SK-N-MC (cell line): ENCODE measurements around the gene PDCD11.

Experiments used
- EZH2 ChIP-seq: fragments of 200-600 bp; sonication (generic); IDR thresholded peaks from one replicate; pipeline ENCODE4 v1.6.1; 2017; ENCODE audit warnings: antibody characterized with exemption
- POLR2AphosphoS5 ChIP-seq: IDR thresholded peaks from 2 replicates; pipeline ENCODE4 v1.6.1; 2012; ENCODE audit warnings: mild to moderate bottlenecking, low read depth, low read length, borderline replicate concordance

- no peak for TF ChIP-seq POLR2AphosphoS5
- TF ChIP-seq EZH2 = no peak
Observed at GRCh38 chr10:103459615-103460014, 63.2 kb downstream of the PDCD11 start.
